Loucy (cell line): Measurements from ENCODE around the gene CAMTA1.

Experiments
- CTCF ChIP-seq: fragments of 200-600 bp; sonication (generic); conservative IDR thresholded peaks from 2 replicates; pipeline ENCODE4 v1.5.1; 2014; ENCODE audit warnings: mild to moderate bottlenecking, antibody characterized with exemption, low read length
- EZH2phosphoT487 ChIP-seq: fragments of 200-600 bp; IDR thresholded peaks from 2 replicates; pipeline ENCODE4 v1.6.1; 2018; ENCODE audit warnings: antibody characterized with exemption, mild to moderate bottlenecking, moderate library complexity, borderline replicate concordance

- TF ChIP-seq CTCF: no peak
- no peak for TF ChIP-seq EZH2phosphoT487
Measured at GRCh38 chr1:7329868-7330615, 544.8 kb downstream of the CAMTA1 start.
